HepG2 (cell line): Measurements from ENCODE around the gene SKIDA1. TPM values are rescaled to one million over a fixed set of nuclear protein-coding genes. Genes with fewer than 3 reads are reported as not detected.
A peak's percentile ranks its signal among the peaks of the same experiment; 100 is the strongest.

Experiments used
- BRF2 ChIP-seq: sonication (generic); formaldehyde crosslinking; IDR thresholded peaks from 2 replicates; pipeline ENCODE4 v1.8.1; 2022; ENCODE audit warnings: mild to moderate bottlenecking, missing genetic modification reagents
- HINFP ChIP-seq: sonication (generic); formaldehyde crosslinking; IDR thresholded peaks from 2 replicates; pipeline ENCODE4 v1.4.0; 2020; ENCODE audit warnings: low read depth, mild to moderate bottlenecking, missing genetic modification reagents
- HOXA9 ChIP-seq: sonication (generic); formaldehyde crosslinking; IDR thresholded peaks from 2 replicates; pipeline ENCODE4 v1.8.1; 2022; ENCODE audit warnings: missing genetic modification reagents, mild to moderate bottlenecking, moderate library complexity, borderline replicate concordance
- JUND ChIP-seq: sonication (generic); formaldehyde crosslinking; IDR thresholded peaks from 2 replicates; pipeline ENCODE4 v1.8.0; 2022; ENCODE audit warnings: mild to moderate bottlenecking, missing genetic modification reagents
- NCOA1 ChIP-seq: sonication (generic); formaldehyde crosslinking; IDR thresholded peaks from 2 replicates; pipeline ENCODE4 v1.9.0; 2021; ENCODE audit warnings: missing genetic modification reagents
- NFKBIZ ChIP-seq: IDR thresholded peaks from 2 replicates; pipeline ENCODE4 v1.6.1; 2018; ENCODE audit warnings: missing genetic modification reagents, missing compliant biosample characterization
- POGZ ChIP-seq: sonication (generic); formaldehyde crosslinking; IDR thresholded peaks from 2 replicates; pipeline ENCODE4 v1.4.0; 2020; ENCODE audit warnings: mild to moderate bottlenecking, missing genetic modification reagents
- RBM22 ChIP-seq: fragments of 200-400 bp; formaldehyde crosslinking; optimal IDR thresholded peaks from 2 replicates; pipeline ENCODE3; 2017; ENCODE audit warnings: mild to moderate bottlenecking, low read length, moderate library complexity
- TCF12 ChIP-seq, 2 experiments: fragments of 450-650 bp in 1 of 2; sonication (generic) in 1 of 2; formaldehyde crosslinking in 1 of 2; IDR thresholded peaks; 2 replicates each; pipeline versions ENCODE4 v1.6.1 to v1.8.0; 2017 to 2022; ENCODE audit warnings: antibody characterized with exemption in 1 of 2, mild to moderate bottlenecking in 1 of 2, missing genetic modification reagents in 1 of 2, moderate library complexity in 1 of 2
- TFDP1 ChIP-seq: IDR thresholded peaks from 2 replicates; pipeline ENCODE4 v1.6.1; 2016; ENCODE audit warnings: missing compliant biosample characterization, missing genetic modification reagents, borderline replicate concordance
- ZKSCAN1 ChIP-seq: fragments of 150-350 bp; IDR thresholded peaks from 2 replicates; pipeline ENCODE4 v1.6.1; 2014; ENCODE audit warnings: low read length
- ZNF205 ChIP-seq: IDR thresholded peaks from 2 replicates; pipeline ENCODE4 v1.6.1; 2018; ENCODE audit warnings: missing biosample characterization, missing genetic modification reagents
- ZNF274 ChIP-seq: sonication (generic); formaldehyde crosslinking; IDR thresholded peaks from 2 replicates; pipeline ENCODE4 v1.5.1; 2020; ENCODE audit warnings: mild to moderate bottlenecking, missing genetic modification reagents
- ZNF749 ChIP-seq: sonication (generic); formaldehyde crosslinking; IDR thresholded peaks from 2 replicates; pipeline ENCODE4 v1.8.0; 2022; ENCODE audit warnings: mild to moderate bottlenecking, missing genetic modification reagents, moderate library complexity, borderline replicate concordance
- ZNF782 ChIP-seq: sonication (generic); formaldehyde crosslinking; IDR thresholded peaks from 2 replicates; pipeline ENCODE4 v1.4.0; 2020; ENCODE audit warnings: missing genetic modification reagents, mild to moderate bottlenecking, borderline replicate concordance
- polyA plus RNA-seq, 8 experiments: library from polyadenylated mRNA; depleted of rRNA in 3 of 8; stranded (reverse) in 7 of 8; unstranded in 1 of 8; fragments of >200 nt; fragmentation: Illumina TruSeq in 4 of 8; extraction: Trizol in 4 of 8; gene quantifications; 2 replicates each; pipeline versions ENCODE4 v1.2.1 to v1.2.3, GENCODE V29; 2011 to 2016; ENCODE audit warnings: low read depth in 4 of 8, missing spikeins in 1 of 8, mixed read lengths in 1 of 8; ENCODE audit not compliant: insufficient read depth in 1 of 8
- total RNA-seq, 5 experiments: library from RNA; depleted of rRNA; stranded (reverse); fragments of >200 nt; fragmentation: Illumina TruSeq; extraction: Trizol; gene quantifications; 2 replicates each; pipeline ENCODE4 v1.2.3, GENCODE V29; 2016; ENCODE audit warnings: low read depth in 1 of 5
- TF ChIP-seq, protein P1 (sequence below): sonication (generic); formaldehyde crosslinking; IDR thresholded peaks from 2 replicates; pipeline ENCODE4 v1.4.0; 2020; ENCODE audit warnings: missing genetic modification reagents
- TF ChIP-seq, protein P2 (sequence below): sonication (generic); IDR thresholded peaks from 2 replicates; pipeline ENCODE4 v1.6.1; 2016; ENCODE audit warnings: low read depth, borderline replicate concordance
- TF ChIP-seq, protein P3 (sequence below): sonication (generic); formaldehyde crosslinking; IDR thresholded peaks from 2 replicates; pipeline ENCODE4 v1.4.0; 2020; ENCODE audit warnings: mild to moderate bottlenecking, missing genetic modification reagents
- TF ChIP-seq, protein P4 (sequence below): sonication (generic); formaldehyde crosslinking; IDR thresholded peaks from 2 replicates; pipeline ENCODE4 v1.8.0; 2023; ENCODE audit warnings: mild to moderate bottlenecking, missing genetic modification reagents
- TF ChIP-seq, protein P5 (sequence below): IDR thresholded peaks from 2 replicates; pipeline ENCODE4 v1.6.1; 2016; ENCODE audit warnings: mild to moderate bottlenecking, missing biosample characterization, missing genetic modification reagents

Gene SKIDA1
- total and polyA plus RNA-seq, 2 of the 13 experiments (the other 11 are each of a cell fraction or from before 2014, with no cell fraction given) = 0.73 to 1.5 TPM

DNA sequence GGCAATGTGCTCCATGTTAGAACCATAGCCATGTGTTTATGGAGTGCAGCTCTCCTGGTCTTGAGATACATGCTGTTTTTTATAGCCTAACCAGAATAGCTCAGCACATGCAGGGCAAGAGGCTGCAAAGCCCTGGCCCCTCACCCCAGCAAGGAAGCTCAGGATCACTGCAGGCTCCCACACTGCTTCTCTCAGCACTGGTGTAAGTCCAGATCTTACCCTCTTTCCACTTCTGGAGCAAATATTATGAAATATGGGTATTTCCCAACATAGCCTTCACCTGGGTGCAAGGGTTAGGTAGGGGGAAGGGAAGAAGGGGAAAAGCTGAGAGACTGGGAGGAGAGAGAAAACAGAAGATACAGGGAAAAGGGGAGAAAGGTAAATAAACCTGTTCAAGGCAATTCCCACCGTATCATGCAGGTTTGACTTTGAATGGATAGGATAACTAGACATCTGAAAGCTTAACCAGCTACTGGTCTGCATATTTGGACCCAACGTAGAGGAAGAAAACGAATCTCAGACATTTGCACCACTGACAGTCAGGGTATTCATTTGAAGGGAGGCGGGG, 19.7 kb downstream of the SKIDA1 start (continued):
- peak; percentile 98 for TF ChIP-seq BRF2 (CRISPR knock-in tag)
- TF ChIP-seq NCOA1 (CRISPR knock-in tag) = peak; percentile 93
- peak; percentile 35; the same call in 1 of the 2 replicates for TF ChIP-seq ZNF274 (CRISPR knock-in tag)
- peak; percentile 96 for TF ChIP-seq POGZ (CRISPR knock-in tag)
- TF ChIP-seq JUND (CRISPR knock-in tag) = peak; percentile 92
- peak; percentile 75; the same call in 1 of the 2 replicates for TF ChIP-seq HINFP (CRISPR knock-in tag)
- TF ChIP-seq, protein P1, sequence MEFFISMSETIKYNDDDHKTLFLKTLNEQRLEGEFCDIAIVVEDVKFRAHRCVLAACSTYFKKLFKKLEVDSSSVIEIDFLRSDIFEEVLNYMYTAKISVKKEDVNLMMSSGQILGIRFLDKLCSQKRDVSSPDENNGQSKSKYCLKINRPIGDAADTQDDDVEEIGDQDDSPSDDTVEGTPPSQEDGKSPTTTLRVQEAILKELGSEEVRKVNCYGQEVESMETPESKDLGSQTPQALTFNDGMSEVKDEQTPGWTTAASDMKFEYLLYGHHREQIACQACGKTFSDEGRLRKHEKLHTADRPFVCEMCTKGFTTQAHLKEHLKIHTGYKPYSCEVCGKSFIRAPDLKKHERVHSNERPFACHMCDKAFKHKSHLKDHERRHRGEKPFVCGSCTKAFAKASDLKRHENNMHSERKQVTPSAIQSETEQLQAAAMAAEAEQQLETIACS = peak; percentile 50; the same call in 1 of the 2 replicates
- peak; percentile 99 for TF ChIP-seq NFKBIZ (CRISPR knock-in tag)
- TF ChIP-seq ZNF205 (CRISPR knock-in tag) = peak; percentile 96
- TF ChIP-seq TFDP1 (CRISPR knock-in tag) = peak; percentile 62; the same call in 1 of the 2 replicates
- TF ChIP-seq RBM22 = no peak
- TF ChIP-seq, protein P2, sequence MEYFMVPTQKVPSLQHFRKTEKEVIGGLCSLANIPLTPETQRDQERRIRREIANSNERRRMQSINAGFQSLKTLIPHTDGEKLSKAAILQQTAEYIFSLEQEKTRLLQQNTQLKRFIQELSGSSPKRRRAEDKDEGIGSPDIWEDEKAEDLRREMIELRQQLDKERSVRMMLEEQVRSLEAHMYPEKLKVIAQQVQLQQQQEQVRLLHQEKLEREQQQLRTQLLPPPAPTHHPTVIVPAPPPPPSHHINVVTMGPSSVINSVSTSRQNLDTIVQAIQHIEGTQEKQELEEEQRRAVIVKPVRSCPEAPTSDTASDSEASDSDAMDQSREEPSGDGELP = peak; percentile 79
- peak; percentile 63; the same call in 1 of the 2 replicates for TF ChIP-seq ZNF782
- no peak for TF ChIP-seq TCF12 (IDR thresholded peaks at IDR 0.05)
- peak; percentile 93; the same call in 1 of the 2 replicates for TF ChIP-seq TCF12 (CRISPR knock-in tag; IDR thresholded peaks at IDR 0.05)
- TF ChIP-seq ZKSCAN1 = peak; percentile 43; the same call in 1 of the 2 replicates
- TF ChIP-seq HOXA9 (CRISPR knock-in tag) = no peak
- TF ChIP-seq, protein P3, sequence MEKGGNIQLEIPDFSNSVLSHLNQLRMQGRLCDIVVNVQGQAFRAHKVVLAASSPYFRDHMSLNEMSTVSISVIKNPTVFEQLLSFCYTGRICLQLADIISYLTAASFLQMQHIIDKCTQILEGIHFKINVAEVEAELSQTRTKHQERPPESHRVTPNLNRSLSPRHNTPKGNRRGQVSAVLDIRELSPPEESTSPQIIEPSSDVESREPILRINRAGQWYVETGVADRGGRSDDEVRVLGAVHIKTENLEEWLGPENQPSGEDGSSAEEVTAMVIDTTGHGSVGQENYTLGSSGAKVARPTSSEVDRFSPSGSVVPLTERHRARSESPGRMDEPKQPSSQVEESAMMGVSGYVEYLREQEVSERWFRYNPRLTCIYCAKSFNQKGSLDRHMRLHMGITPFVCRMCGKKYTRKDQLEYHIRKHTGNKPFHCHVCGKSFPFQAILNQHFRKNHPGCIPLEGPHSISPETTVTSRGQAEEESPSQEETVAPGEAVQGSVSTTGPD = no peak
- TF ChIP-seq, protein P4, sequence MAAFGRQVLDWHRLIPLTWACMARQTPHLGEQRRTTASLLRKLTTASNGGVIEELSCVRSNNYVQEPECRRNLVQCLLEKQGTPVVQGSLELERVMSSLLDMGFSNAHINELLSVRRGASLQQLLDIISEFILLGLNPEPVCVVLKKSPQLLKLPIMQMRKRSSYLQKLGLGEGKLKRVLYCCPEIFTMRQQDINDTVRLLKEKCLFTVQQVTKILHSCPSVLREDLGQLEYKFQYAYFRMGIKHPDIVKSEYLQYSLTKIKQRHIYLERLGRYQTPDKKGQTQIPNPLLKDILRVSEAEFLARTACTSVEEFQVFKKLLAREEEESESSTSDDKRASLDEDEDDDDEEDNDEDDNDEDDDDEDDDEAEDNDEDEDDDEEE (CRISPR knock-in tag) = peak; percentile 93
- TF ChIP-seq, protein P5, sequence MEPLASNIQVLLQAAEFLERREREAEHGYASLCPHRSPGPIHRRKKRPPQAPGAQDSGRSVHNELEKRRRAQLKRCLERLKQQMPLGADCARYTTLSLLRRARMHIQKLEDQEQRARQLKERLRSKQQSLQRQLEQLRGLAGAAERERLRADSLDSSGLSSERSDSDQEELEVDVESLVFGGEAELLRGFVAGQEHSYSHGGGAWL (CRISPR knock-in tag) = no peak
- TF ChIP-seq ZNF749 = no peak
